ENCODE data around the gene GSTM3.

DNA sequence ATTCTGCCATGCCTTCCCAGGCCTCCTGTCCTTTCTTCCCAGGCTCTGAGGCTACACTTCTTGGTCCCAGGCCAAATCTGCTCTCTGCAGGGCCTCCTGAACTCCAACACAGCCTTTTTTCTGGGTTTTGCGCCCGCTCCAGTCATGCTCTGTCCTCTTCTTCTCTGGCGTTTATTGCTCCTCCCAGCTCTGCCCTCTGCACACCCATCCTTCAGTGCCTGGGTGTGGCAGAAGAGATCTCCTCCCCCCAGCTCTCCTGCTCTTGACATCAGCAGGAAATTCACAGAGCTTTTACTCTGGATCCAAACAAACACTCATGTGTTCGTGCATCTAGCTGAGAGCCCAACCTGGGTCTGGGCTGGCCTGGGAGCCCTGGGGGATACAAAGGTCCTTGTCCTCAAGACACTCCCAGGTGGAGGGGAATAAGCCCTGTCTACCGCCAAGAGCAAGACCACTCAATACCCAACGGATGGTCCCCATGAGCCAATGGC, 45.7 kb upstream of the GSTM3 start:
- TF ChIP-seq, protein P1, sequence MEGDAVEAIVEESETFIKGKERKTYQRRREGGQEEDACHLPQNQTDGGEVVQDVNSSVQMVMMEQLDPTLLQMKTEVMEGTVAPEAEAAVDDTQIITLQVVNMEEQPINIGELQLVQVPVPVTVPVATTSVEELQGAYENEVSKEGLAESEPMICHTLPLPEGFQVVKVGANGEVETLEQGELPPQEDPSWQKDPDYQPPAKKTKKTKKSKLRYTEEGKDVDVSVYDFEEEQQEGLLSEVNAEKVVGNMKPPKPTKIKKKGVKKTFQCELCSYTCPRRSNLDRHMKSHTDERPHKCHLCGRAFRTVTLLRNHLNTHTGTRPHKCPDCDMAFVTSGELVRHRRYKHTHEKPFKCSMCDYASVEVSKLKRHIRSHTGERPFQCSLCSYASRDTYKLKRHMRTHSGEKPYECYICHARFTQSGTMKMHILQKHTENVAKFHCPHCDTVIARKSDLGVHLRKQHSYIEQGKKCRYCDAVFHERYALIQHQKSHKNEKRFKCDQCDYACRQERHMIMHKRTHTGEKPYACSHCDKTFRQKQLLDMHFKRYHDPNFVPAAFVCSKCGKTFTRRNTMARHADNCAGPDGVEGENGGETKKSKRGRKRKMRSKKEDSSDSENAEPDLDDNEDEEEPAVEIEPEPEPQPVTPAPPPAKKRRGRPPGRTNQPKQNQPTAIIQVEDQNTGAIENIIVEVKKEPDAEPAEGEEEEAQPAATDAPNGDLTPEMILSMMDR (IDR thresholded peaks at IDR 0.05), result no peak
- no peak for TF ChIP-seq POLR2A (IDR thresholded peaks at IDR 0.05)

Measured in lower leg skin (tissue), 3 donors.